Mesendoderm (in vitro differentiated cells): ENCODE results near the gene TSHB. TPM values are rescaled to one million over a fixed set of nuclear protein-coding genes. Genes with fewer than 3 reads are reported as not detected.
A peak's percentile ranks its signal among the peaks of the same experiment; 100 is the strongest.

Experiments used
- DNase-seq: peaks from one replicate; pipeline ENCODE4 v3.0.0; 2013
- H2AK5ac ChIP-seq: 2 replicates; pipeline ENCODE4 v1.6.1; 2013; ENCODE audit warnings: low read length, inconsistent platforms
- H2BK120ac ChIP-seq: 2 replicates; pipeline ENCODE4 v1.6.1; 2013; ENCODE audit warnings: low read depth, mild to moderate bottlenecking, low read length, moderate library complexity, mixed read lengths
- H2BK15ac ChIP-seq: replicated peaks from 2 replicates; pipeline ENCODE4 v1.6.1; 2013; ENCODE audit warnings: low read depth, mild to moderate bottlenecking, moderate library complexity
- H2BK5ac ChIP-seq: 2 replicates; pipeline ENCODE4 v1.6.1; 2013; ENCODE audit warnings: low read length, inconsistent platforms
- H3K18ac ChIP-seq: 2 replicates; pipeline ENCODE4 v1.6.1; 2013; ENCODE audit warnings: mild to moderate bottlenecking, low read length, mixed read lengths
- H3K23ac ChIP-seq: one replicate; pipeline ENCODE4 v1.6.1; 2013; ENCODE audit warnings: low read length
- H3K27ac ChIP-seq: 2 replicates; pipeline ENCODE4 v1.5.1; 2013; ENCODE audit warnings: low read depth, mild to moderate bottlenecking, inconsistent platforms, low read length, moderate library complexity
- H3K27me3 ChIP-seq: 2 replicates; pipeline ENCODE4 v1.6.1; 2013; ENCODE audit warnings: low read length, control low read depth, mild to moderate bottlenecking, inconsistent platforms; ENCODE audit not compliant: insufficient read depth, poor library complexity
- H3K36me3 ChIP-seq: 2 replicates; pipeline ENCODE4 v1.6.1; 2013; ENCODE audit warnings: low read length, inconsistent platforms; ENCODE audit not compliant: control insufficient read depth, insufficient read depth
- H3K4ac ChIP-seq: one replicate; pipeline ENCODE4 v1.6.1; 2013; ENCODE audit warnings: low read depth, mild to moderate bottlenecking, low read length, moderate library complexity
- H3K4me1 ChIP-seq: 2 replicates; pipeline ENCODE4 v1.6.1; 2013; ENCODE audit warnings: low read depth, low read length, inconsistent platforms; ENCODE audit not compliant: control insufficient read depth
- H3K4me2 ChIP-seq: 2 replicates; pipeline ENCODE4 v1.6.1; 2013; ENCODE audit warnings: low read length
- H3K4me3 ChIP-seq: 2 replicates; pipeline ENCODE4 v1.5.1; 2013; ENCODE audit warnings: mild to moderate bottlenecking, low read length
- H3K56ac ChIP-seq: one replicate; pipeline ENCODE4 v1.6.1; 2013; ENCODE audit warnings: low read length
- H3K79me1 ChIP-seq: 2 replicates; pipeline ENCODE4 v1.6.1; 2013; ENCODE audit warnings: low read length, inconsistent platforms
- H3K79me2 ChIP-seq: 2 replicates; pipeline ENCODE4 v1.6.1; 2013; ENCODE audit warnings: mild to moderate bottlenecking, low read length; ENCODE audit not compliant: control insufficient read depth, insufficient read depth
- H3K9ac ChIP-seq: 2 replicates; pipeline ENCODE4 v1.6.1; 2013; ENCODE audit warnings: low read length, inconsistent platforms
- H4K5ac ChIP-seq: one replicate; pipeline ENCODE4 v1.6.1; 2013; ENCODE audit warnings: low read length
- H4K8ac ChIP-seq: one replicate; pipeline ENCODE4 v1.6.1; 2013; ENCODE audit warnings: low read depth, mild to moderate bottlenecking, control low read depth, low read length, moderate library complexity
- WGBS: extraction: QIAGEN DNeasy Blood & Tissue Kit; methylation state at CpG from one replicate; pipeline ENCODE4 v1.1.7; 2013; ENCODE audit warnings: low lambda C conversion rate, missing lambda C conversion rate; ENCODE audit not compliant: insufficient coverage; ENCODE audit errors: extremely low coverage; 5-methylcytosine and 5-hydroxymethylcytosine counted together
- polyA plus RNA-seq, 2 experiments: library from polyadenylated mRNA; stranded (reverse); fragments of 200-250 nt; gene quantifications; one replicate each; pipeline ENCODE4 v1.2.3, GENCODE V29; 2013

TSHB gene
- not detected for polyA plus RNA-seq (2013, experiment 1 of 2)
- polyA plus RNA-seq (2013, experiment 2 of 2): not detected

- Histone ChIP-seq H3K79me2 (no peaks in the 10 kb centered on the region), H2BK15ac (no peak within 1 kb of the TSS), H3K23ac (no peak within 1 kb of the TSS), H3K9ac (no peak within 1 kb of the TSS), H3K27me3 (no peaks in the 10 kb centered on the region), H3K4me1 (no peaks in the 10 kb centered on the region), H3K27ac (no peak within 1 kb of the TSS), H3K4me2 (no peak within 1 kb of the TSS), H2BK5ac (no peak within 1 kb of the TSS), H2AK5ac (no peak within 1 kb of the TSS), H3K4me3 (no peak within 1 kb of the TSS), H3K79me1 (no peaks in the 10 kb centered on the region), H4K5ac (no peak within 1 kb of the TSS), H2BK120ac (no peak within 1 kb of the TSS), H4K8ac (no peak within 1 kb of the TSS), H3K56ac (no peak within 1 kb of the TSS), H3K36me3 (no peaks in the 10 kb centered on the region), H3K18ac (no peak within 1 kb of the TSS), H3K4ac (no peak within 1 kb of the TSS)
- DNase-seq: no peak
Measured at GRCh38 chr1:115029526-115029925, at the start of gene TSHB. TSS of gene TSHB (plus strand) at chr1:115029826. CDS start at chr1:115033363, 3,537 bp downstream.

DNA sequence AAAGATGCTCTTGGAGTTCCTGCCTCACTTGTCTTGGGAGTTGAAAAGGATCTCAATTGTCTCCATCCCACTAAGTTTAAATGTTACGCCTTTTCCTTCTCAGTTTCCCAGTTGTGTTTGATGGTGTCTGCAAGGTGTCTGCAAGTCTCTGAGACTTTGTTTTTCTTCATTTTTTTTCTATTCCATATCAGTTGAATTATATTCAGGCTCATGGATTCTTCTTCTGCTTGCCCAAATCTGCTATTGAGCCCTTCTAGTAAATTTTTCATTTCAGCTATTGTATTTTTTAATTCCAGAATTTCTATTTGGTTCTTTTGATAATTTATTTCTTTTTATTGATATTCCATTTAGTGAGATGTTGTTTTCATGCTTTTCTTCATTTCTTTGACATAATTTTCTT lies 47.4 kb upstream of the TSHB start:
- no peak overlapping the region for H3K18ac ChIP-seq
- H3K23ac ChIP-seq: no peak overlapping the region
- no peaks in the 10 kb centered on the region for H3K79me1 ChIP-seq
- H3K9ac ChIP-seq: no peak overlapping the region
- H2BK5ac ChIP-seq: no peak overlapping the region
- no peak overlapping the region for H4K5ac ChIP-seq
- H3K27me3 ChIP-seq: no peaks in the 10 kb centered on the region
- H2BK15ac ChIP-seq: no peak overlapping the region
- no peak overlapping the region for H3K27ac ChIP-seq
- no peak overlapping the region for H2AK5ac ChIP-seq
- no peak overlapping the region for H3K4ac ChIP-seq
- no peaks in the 10 kb centered on the region for H3K79me2 ChIP-seq
- WGBS: no CpG with 5 or more reads among the region's 1 CpG
- H2BK120ac ChIP-seq: no peak overlapping the region
- no peak overlapping the region for H3K56ac ChIP-seq
- H3K4me3 ChIP-seq: no peak overlapping the region
- no peak for DNase-seq
- no peak overlapping the region for H4K8ac ChIP-seq
- no peaks in the 10 kb centered on the region for H3K4me1 ChIP-seq
- H3K4me2 ChIP-seq: no peak overlapping the region
- H3K36me3 ChIP-seq: no peaks in the 10 kb centered on the region

GRCh38 chr1:114986286-114986685 lies 43.3 kb upstream of the TSHB start:
- Histone ChIP-seq H3K4me3 (no peak overlapping the region), H4K8ac (no peak overlapping the region), H2AK5ac (no peak overlapping the region), H3K56ac (no peak overlapping the region), H3K4me2 (no peak overlapping the region), H3K4me1 (no peaks in the 10 kb centered on the region), H3K27me3 (no peaks in the 10 kb centered on the region), H3K79me2 (no peaks in the 10 kb centered on the region), H3K9ac (no peak overlapping the region), H3K27ac (no peak overlapping the region), H3K18ac (no peak overlapping the region), H2BK15ac (no peak overlapping the region), H4K5ac (no peak overlapping the region), H3K36me3 (no peaks in the 10 kb centered on the region), H3K79me1 (no peaks in the 10 kb centered on the region), H2BK120ac (no peak overlapping the region), H2BK5ac (no peak overlapping the region), H3K23ac (no peak overlapping the region), H3K4ac (no peak overlapping the region)
- no peak for DNase-seq

DNA sequence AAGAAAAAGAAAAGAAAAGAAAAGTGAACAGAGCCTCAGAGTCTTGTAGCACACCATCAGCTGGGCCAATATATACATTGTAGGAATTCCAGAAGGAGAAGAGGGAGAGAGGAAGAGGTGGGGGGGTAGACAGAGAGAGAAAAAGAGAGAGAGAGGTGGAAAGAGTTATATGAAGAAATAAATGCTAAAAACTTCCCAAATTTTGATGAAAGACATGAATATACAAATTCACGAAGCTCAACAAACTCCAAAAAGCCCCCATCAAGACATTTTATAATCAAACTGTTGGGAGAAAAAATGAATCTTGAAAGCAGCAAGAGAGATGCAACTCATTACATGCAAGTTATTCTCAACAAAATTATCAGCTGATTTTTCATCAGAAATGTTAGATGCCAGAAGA lies 41.5 kb upstream of the TSHB start:
- Histone ChIP-seq H3K56ac (no peak overlapping the region), H3K4ac (no peak overlapping the region), H2BK15ac (no peak overlapping the region), H3K18ac (no peak overlapping the region), H3K79me2 (no peaks in the 10 kb centered on the region), H3K4me1 (no peaks in the 10 kb centered on the region), H4K8ac (no peak overlapping the region), H3K23ac (no peak overlapping the region), H3K9ac (no peak overlapping the region), H3K4me3 (no peak overlapping the region), H3K36me3 (no peaks in the 10 kb centered on the region), H2BK5ac (no peak overlapping the region), H4K5ac (no peak overlapping the region), H2AK5ac (no peak overlapping the region), H3K4me2 (no peak overlapping the region), H3K27me3 (no peaks in the 10 kb centered on the region), H2BK120ac (no peak overlapping the region), H3K79me1 (no peaks in the 10 kb centered on the region), H3K27ac (no peak overlapping the region)
- DNase-seq: no peak
- no CpG with 5 or more reads among the region's 1 CpG for WGBS

GRCh38 chr1:114997510-114998289 lies 31.9 kb upstream of the TSHB start:
- Histone ChIP-seq H3K27me3 (no peaks in the 10 kb centered on the region), H3K4ac (no peak overlapping the region), H4K5ac (no peak overlapping the region), H3K18ac (no peak overlapping the region), H2BK15ac (no peak overlapping the region), H4K8ac (no peak overlapping the region), H3K36me3 (no peaks in the 10 kb centered on the region), H3K9ac (no peak overlapping the region), H3K56ac (no peak overlapping the region), H2BK5ac (no peak overlapping the region), H3K23ac (no peak overlapping the region), H3K79me2 (no peaks in the 10 kb centered on the region), H3K79me1 (no peaks in the 10 kb centered on the region), H2BK120ac (no peak overlapping the region), H3K4me1 (no peaks in the 10 kb centered on the region), H3K4me3 (no peak overlapping the region), H3K27ac (no peak overlapping the region), H2AK5ac (no peak overlapping the region), H3K4me2 (no peak overlapping the region)
- DNase-seq: peak; percentile 2

GRCh38 chr1:115006191-115006590 lies 23.4 kb upstream of the TSHB start:
- Histone ChIP-seq H3K27ac (no peak overlapping the region), H2BK15ac (no peak overlapping the region), H3K56ac (no peak overlapping the region), H4K5ac (no peak overlapping the region), H3K4me2 (no peak overlapping the region), H3K27me3 (no peaks in the 10 kb centered on the region), H3K4ac (no peak overlapping the region), H3K4me1 (no peaks in the 10 kb centered on the region), H3K23ac (no peak overlapping the region), H3K9ac (no peak overlapping the region), H3K18ac (no peak overlapping the region), H3K36me3 (no peaks in the 10 kb centered on the region), H3K4me3 (no peak overlapping the region), H3K79me2 (no peaks in the 10 kb centered on the region), H4K8ac (no peak overlapping the region), H2AK5ac (no peak overlapping the region), H3K79me1 (no peaks in the 10 kb centered on the region), H2BK5ac (no peak overlapping the region), H2BK120ac (no peak overlapping the region)
- DNase-seq: no peak
- no CpG with 5 or more reads among the region's 2 CpGs for WGBS
